ENCODE measurements around the gene FAM200C. TPM values are rescaled to one million over a fixed set of nuclear protein-coding genes. Genes with fewer than 3 reads are reported as not detected.

The FAM200C gene
- total RNA-seq = 1 to 10 TPM; 2.7 to 6.0 TPM

- Histone ChIP-seq H3K4me3 (peak within 1 kb of the TSS; percentile 89), H3K4me1 (ENCODE audit: control insufficient read depth in 1 of 2, low read depth in 2 of 2) (peaks cover 6 to 29% of the 10 kb centered on the region in 2 donors), H3K36me3 (peaks cover 23% of the 10 kb centered on the region), H3K27ac (peak within 1 kb of the TSS; percentile 78 to 89), H3K9me3 (no peaks in the 10 kb centered on the region), H3K27me3 (replicated peaks; ENCODE audit: insufficient read depth) (no peaks in the 10 kb centered on the region)
- TF ChIP-seq CTCF (IDR thresholded peaks at IDR 0.05) = no peak
- ATAC-seq (ENCODE audit: insufficient number of reproducible peaks, low FRiP score, low read depth) (peak; percentile 81), DNase-seq (ENCODE audit: low spot score) (peak; percentile 56)
Measured at GRCh38 chr5:160399402-160400353, at the start of gene FAM200C. Gene FAM200C, minus strand, starts transcription at chr5:160400054. Its CDS starts 4,564 bp downstream, at chr5:160395490.

GRCh38 chr5:160449458-160449857 is 49.6 kb upstream of the FAM200C start:
- no peak overlapping the region for H3K27ac ChIP-seq
- TF ChIP-seq CTCF (IDR thresholded peaks at IDR 0.05) = no peak
- no peaks in the 10 kb centered on the region for H3K36me3 ChIP-seq
- H3K27me3 ChIP-seq (replicated peaks; ENCODE audit: insufficient read depth) = no peaks in the 10 kb centered on the region
- H3K4me1 ChIP-seq (ENCODE audit: control insufficient read depth in 1 of 2, low read depth in 2 of 2) = no peaks in the 10 kb centered on the region
- H3K4me3 ChIP-seq = no peak overlapping the region
- no peak for ATAC-seq (ENCODE audit: insufficient number of reproducible peaks, low FRiP score, low read depth)
- no peak for DNase-seq (ENCODE audit: low spot score)
- H3K9me3 ChIP-seq = no peaks in the 10 kb centered on the region

GRCh38 chr5:160448886-160449285 is 49.0 kb upstream of the FAM200C start:
- DNase-seq (ENCODE audit: low spot score) = no peak
- H3K27me3 ChIP-seq (replicated peaks; ENCODE audit: insufficient read depth) = no peaks in the 10 kb centered on the region
- TF ChIP-seq CTCF (IDR thresholded peaks at IDR 0.05) = no peak

DNA sequence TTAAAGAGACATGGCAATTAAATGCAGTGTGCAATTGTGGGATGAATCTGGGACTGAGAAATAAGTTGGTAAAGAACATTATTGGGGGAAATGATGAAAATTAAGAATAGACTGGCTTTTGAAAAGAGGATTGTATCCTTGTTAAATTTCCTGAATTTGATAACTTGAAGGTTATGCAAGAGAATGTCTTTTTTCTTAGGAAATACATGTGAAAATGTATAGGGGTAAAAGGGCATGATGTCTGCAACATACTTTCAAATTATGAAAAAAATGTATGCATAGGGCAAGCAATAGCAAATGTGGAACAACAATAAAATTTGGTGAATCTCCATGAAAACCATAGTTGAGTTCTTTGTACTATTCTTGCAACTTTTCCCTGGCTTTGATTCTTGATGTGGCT is 45.9 kb upstream of the FAM200C start:
- Histone ChIP-seq H3K4me3 (no peak overlapping the region), H3K27ac (no peak overlapping the region), H3K9me3 (no peaks in the 10 kb centered on the region), H3K27me3 (replicated peaks; ENCODE audit: insufficient read depth) (no peaks in the 10 kb centered on the region), H3K36me3 (no peaks in the 10 kb centered on the region), H3K4me1 (ENCODE audit: control insufficient read depth in 1 of 2, low read depth in 2 of 2) (no peaks in the 10 kb centered on the region)
- ATAC-seq (ENCODE audit: insufficient number of reproducible peaks, low FRiP score, low read depth) (no peak), DNase-seq (ENCODE audit: low spot score) (no peak)
- no peak for TF ChIP-seq CTCF (IDR thresholded peaks at IDR 0.05)

More at GRCh38 chr5:160448886-160449285, 49.0 kb upstream of the FAM200C start:
- no peak overlapping the region for H3K4me3 ChIP-seq
- H3K27ac ChIP-seq = no peak overlapping the region
- H3K9me3 ChIP-seq = no peaks in the 10 kb centered on the region
- no peaks in the 10 kb centered on the region for H3K36me3 ChIP-seq
- no peak for ATAC-seq (ENCODE audit: insufficient number of reproducible peaks, low FRiP score, low read depth)
- no peaks in the 10 kb centered on the region for H3K4me1 ChIP-seq (ENCODE audit: control insufficient read depth in 1 of 2, low read depth in 2 of 2)

GRCh38 chr5:160445132-160445531 is 45.3 kb upstream of the FAM200C start:
- H3K27me3 ChIP-seq (replicated peaks; ENCODE audit: insufficient read depth) = no peaks in the 10 kb centered on the region
- H3K4me3 ChIP-seq = no peak overlapping the region
- DNase-seq (ENCODE audit: low spot score) = no peak
- TF ChIP-seq CTCF (IDR thresholded peaks at IDR 0.05) = no peak
- ATAC-seq (ENCODE audit: insufficient number of reproducible peaks, low FRiP score, low read depth) = no peak
- no peaks in the 10 kb centered on the region for H3K9me3 ChIP-seq
- no peaks in the 10 kb centered on the region for H3K36me3 ChIP-seq
- H3K4me1 ChIP-seq (ENCODE audit: control insufficient read depth in 1 of 2, low read depth in 2 of 2) = no peaks in the 10 kb centered on the region
- H3K27ac ChIP-seq = no peak overlapping the region

Measured in thoracic aorta (tissue), 2 donors.